Small intestine (tissue), 7 donors: Measurements from ENCODE around the gene SNX14. TPM values are rescaled to one million over a fixed set of nuclear protein-coding genes. Genes with fewer than 3 reads are reported as not detected.

Experiments
- DNase-seq, 2 donors: peaks; one replicate each; pipeline versions ENCODE4 v3.0.0 to v3.0.0-alpha.2; 2013
- FAIRE-seq: peaks from 2 replicates; lab custom pipeline; 2012; peaks lifted over from hg19 to GRCh38; lab: Jason Lieb, UNC
- H3K27ac ChIP-seq, 3 donors: one replicate each; pipeline ENCODE4 v1.5.1; 2013; ENCODE audit warnings: low read length in 2 of 3, mild to moderate bottlenecking in 2 of 3, control low read depth in 1 of 3, inconsistent platforms in 1 of 3, low read depth in 1 of 3, moderate library complexity in 1 of 3
- H3K27me3 ChIP-seq, 3 donors: one replicate each; pipeline ENCODE4 v1.6.1; 2013; ENCODE audit warnings: low read length in 3 of 3, inconsistent platforms in 1 of 3; ENCODE audit not compliant: control insufficient read depth in 3 of 3, insufficient read depth in 3 of 3
- H3K36me3 ChIP-seq, 3 donors: one replicate each; pipeline ENCODE4 v1.6.1; 2013; ENCODE audit warnings: low read length in 3 of 3, inconsistent platforms in 1 of 3, low read depth in 1 of 3, mild to moderate bottlenecking in 1 of 3, moderate library complexity in 1 of 3; ENCODE audit not compliant: control insufficient read depth in 3 of 3, insufficient read depth in 2 of 3
- H3K4me1 ChIP-seq, 3 donors: one replicate each; pipeline ENCODE4 v1.6.1; 2013; ENCODE audit warnings: low read length in 2 of 3, inconsistent platforms in 1 of 3, low read depth in 1 of 3, mild to moderate bottlenecking in 1 of 3, moderate library complexity in 1 of 3; ENCODE audit not compliant: control insufficient read depth in 3 of 3, insufficient read depth in 2 of 3
- H3K4me3 ChIP-seq, 3 donors: one replicate each; pipeline ENCODE4 v1.5.1; 2013; ENCODE audit warnings: low read length in 3 of 3, control low read depth in 1 of 3, inconsistent platforms in 1 of 3, low read depth in 1 of 3, mild to moderate bottlenecking in 1 of 3, moderate library complexity in 1 of 3
- H3K9me3 ChIP-seq, 2 donors: one replicate each; pipeline ENCODE4 v1.6.1; 2013; ENCODE audit warnings: low read depth in 1 of 2, low read length in 1 of 2; ENCODE audit not compliant: control insufficient read depth in 2 of 2, insufficient read depth in 1 of 2
- WGBS, 3 donors: extraction: QIAGEN DNeasy Blood & Tissue Kit; methylation state at CpG; one replicate each; pipeline ENCODE4 v1.1.7; 2013; 5-methylcytosine and 5-hydroxymethylcytosine counted together
- polyA plus RNA-seq, 4 donors: library from polyadenylated mRNA; stranded (reverse) in 3 of 4; unstranded in 1 of 4; fragments of 200-250 nt in 3 of 4; fragments of 120-200 nt in 1 of 4; gene quantifications; one replicate each; pipeline versions ENCODE4 v1.2.1 to v1.2.3, GENCODE V29; 2013
- donor health status: healthy with polysubstance abuse.
- donor health status: control.
- donor health status: control.
- donor health status: Bipolar disorder and iron deficiency.
- donor health status: healthy.

SNX14 gene
- polyA plus RNA-seq, 4 donors, result 43.2 to 98.4 (median 54.0) TPM

DNA sequence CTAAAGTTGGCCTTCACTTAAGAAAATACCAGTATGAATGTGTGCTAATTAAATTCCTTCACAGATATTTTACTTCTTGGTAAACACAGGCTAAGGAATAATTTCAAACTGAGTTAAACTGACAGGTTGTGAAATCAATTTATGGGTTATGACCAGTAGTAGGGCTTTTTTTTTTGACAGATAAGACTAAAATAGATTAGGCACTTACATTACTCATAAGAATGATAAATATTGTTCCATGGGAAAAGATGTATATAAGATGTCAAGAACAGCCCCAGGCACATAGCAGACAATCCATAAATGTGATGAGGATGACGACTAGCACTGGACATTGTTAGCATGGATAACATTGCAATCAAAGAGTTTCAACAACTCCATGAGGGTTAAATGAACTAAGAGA, 120.9 kb downstream of the SNX14 start:
- no peak overlapping the region for H3K27ac ChIP-seq
- no peak overlapping the region for H3K4me3 ChIP-seq
- peaks cover 0 to 13% of the 10 kb centered on the region in 2 donors for H3K9me3 ChIP-seq
- no peak for FAIRE-seq
- WGBS, 3 donors, result 83 to 92% (median 89%) methylated on average over 1 of the region's 1 CpG
- H3K4me1 ChIP-seq, result no peaks in the 10 kb centered on the region
- no peaks in the 10 kb centered on the region for H3K36me3 ChIP-seq
- DNase-seq, result no peak
- no peaks in the 10 kb centered on the region for H3K27me3 ChIP-seq

DNA sequence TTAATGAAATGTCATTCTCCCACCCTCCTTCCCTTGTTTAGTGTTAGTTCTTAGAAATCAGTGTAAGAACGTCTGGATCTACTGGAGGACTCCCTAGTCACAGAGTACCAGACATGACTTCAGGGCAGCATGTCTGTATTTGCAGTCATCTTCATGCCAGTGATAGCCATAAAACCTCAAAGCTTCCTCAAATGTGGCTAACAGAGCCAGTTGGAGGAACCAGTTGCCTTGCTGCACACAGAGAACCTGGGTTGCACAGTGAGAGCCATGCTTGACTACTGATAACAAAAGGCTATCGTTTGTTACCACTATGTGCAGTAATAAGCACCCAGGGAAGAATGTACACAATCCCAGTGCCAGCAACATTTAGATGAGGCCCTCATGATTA, 123.6 kb downstream of the SNX14 start:
- no peak for FAIRE-seq
- WGBS, 3 donors, result 67 to 77% (median 76%) methylated on average over 2 of the region's 2 CpGs
- no peak overlapping the region for H3K27ac ChIP-seq
- no peaks in the 10 kb centered on the region for H3K9me3 ChIP-seq
- no peak overlapping the region for H3K4me3 ChIP-seq
- DNase-seq, result no peak
- no peaks in the 10 kb centered on the region for H3K27me3 ChIP-seq
- peaks cover 0 to 2% (median 0%) of the 10 kb centered on the region in 3 donors for H3K36me3 ChIP-seq
- no peaks in the 10 kb centered on the region for H3K4me1 ChIP-seq

DNA sequence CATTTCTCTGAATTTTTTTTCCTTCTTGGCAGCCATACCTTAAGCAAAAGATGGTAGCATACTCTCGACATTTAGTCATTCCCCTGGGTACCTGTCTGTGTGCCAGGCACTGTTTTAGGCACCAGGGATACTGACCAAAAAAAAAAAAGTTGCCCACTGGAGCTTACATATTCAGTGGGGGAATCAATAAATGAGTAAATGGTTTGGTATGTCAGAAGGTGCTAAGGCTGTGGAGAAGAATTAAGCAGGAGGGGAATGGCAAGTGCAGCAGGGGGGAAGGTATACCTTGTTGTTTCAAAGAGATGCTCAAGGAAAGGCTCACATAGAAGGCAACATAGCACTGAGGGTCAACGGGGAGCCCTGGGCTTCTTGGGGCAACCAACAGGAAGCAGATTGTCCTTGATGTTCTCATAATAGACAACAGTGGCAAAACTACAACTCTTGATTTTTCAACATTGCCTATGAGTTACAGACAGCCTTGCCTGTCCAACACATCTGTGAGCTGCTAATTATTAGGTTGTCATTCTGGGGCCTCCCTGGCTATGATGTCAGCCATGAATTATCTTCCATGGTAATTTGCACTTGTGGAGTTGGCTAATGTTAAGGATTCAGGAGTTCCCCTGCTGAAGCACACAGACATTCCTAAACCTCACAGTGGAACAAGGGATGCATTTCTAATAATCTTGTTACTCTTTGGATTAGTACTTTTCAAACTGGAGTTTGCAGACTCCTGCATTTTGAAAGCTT, 124.2 kb downstream of the SNX14 start:
- Histone ChIP-seq H3K27me3 (no peaks in the 10 kb centered on the region), H3K27ac (no peak overlapping the region), H3K9me3 (no peaks in the 10 kb centered on the region), H3K36me3 (peaks cover 0 to 2% (median 0%) of the 10 kb centered on the region in 3 donors), H3K4me1 (no peaks in the 10 kb centered on the region), H3K4me3 (no peak overlapping the region)
- FAIRE-seq (no peak), DNase-seq (no peak)
- 60 to 82% (median 79%) methylated on average over 2 of the region's 2 CpGs for WGBS, 3 donors

DNA sequence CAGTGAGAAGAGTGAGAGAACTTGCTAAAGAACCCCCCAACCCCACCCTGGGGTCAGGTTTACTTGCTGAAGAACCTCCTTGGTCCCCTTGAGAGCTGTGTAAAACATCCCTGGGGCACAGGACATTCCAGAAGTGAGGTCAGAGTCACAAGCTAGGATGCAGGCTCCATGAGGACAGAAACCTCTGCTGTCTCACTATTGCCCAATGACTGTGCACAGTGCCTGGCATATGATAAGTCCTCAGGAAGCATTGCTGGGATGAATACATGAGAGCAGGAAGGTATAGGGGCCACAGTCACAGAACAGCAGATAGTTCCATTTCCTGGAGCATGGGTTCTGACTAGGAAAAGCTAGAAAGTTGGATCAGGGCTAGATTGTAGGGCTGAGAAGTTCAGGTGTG, 125.3 kb downstream of the SNX14 start:
- DNase-seq (peak in 1 of 2 donors; percentile 44), FAIRE-seq (no peak)
- Histone ChIP-seq H3K9me3 (no peaks in the 10 kb centered on the region), H3K4me1 (no peaks in the 10 kb centered on the region), H3K4me3 (no peak overlapping the region), H3K27me3 (no peaks in the 10 kb centered on the region), H3K27ac (no peak overlapping the region), H3K36me3 (peaks cover 0 to 2% (median 0%) of the 10 kb centered on the region in 3 donors)

DNA sequence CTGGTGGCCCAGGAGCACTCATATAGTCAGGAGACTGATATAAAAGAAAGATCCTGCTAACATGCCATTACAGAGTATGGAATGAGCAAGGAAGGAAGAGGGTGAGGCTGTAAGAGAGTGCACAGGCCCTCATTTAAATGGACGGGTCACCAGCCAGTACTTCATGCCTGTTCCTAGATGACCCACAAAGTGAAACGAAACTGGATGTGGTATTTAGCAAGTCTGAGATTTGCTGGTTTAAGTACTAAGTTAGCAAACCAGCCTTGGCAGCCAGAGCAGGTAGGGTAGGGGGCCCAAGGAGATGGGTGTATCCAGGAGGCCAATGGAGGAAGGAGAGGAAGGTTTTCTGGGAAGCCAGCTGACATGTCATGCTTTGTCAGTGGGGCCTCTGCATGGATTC, 127.9 kb downstream of the SNX14 start:
- Histone ChIP-seq H3K9me3 (no peaks in the 10 kb centered on the region), H3K4me1 (peaks cover 0 to 7% (median 2%) of the 10 kb centered on the region in 3 donors), H3K27me3 (no peaks in the 10 kb centered on the region), H3K4me3 (no peak overlapping the region), H3K27ac (no peak overlapping the region), H3K36me3 (peaks cover 0 to 2% (median 0%) of the 10 kb centered on the region in 3 donors)
- 57 to 84% (median 59%) methylated on average over 2 of the region's 2 CpGs for WGBS, 3 donors
- DNase-seq (no peak), FAIRE-seq (no peak)

DNA sequence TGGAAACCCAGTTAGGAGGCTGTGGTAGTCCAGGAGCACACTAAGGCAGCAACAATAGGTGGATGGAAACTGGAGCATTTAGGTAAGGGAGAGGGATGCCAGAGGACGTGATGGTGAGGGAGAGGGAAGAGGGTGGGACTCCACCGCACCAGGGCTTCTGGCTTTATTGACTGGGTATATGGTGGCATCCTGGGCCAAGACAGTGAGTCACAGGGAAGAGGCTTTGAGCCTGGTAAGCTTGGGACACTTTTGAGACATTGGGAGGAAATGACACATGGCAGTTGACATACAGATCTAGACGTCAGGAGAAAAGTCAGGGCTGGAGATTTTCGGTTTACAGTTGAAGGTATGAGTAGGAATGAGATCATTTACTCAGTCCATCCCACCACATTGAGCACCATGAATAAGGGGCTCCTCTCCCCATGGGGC, 128.9 kb downstream of the SNX14 start:
- FAIRE-seq, result no peak
- DNase-seq, result no peak
- 65 to 83% (median 72%) methylated on average over 4 of the region's 4 CpGs for WGBS, 3 donors
- Histone ChIP-seq H3K9me3 (no peaks in the 10 kb centered on the region), H3K4me1 (peaks cover 0 to 7% (median 2%) of the 10 kb centered on the region in 3 donors), H3K4me3 (no peak overlapping the region), H3K27ac (peak overlapping the region in 1 of 3 donors; percentile 41), H3K36me3 (peaks cover 0 to 2% (median 0%) of the 10 kb centered on the region in 3 donors), H3K27me3 (no peaks in the 10 kb centered on the region)

DNA sequence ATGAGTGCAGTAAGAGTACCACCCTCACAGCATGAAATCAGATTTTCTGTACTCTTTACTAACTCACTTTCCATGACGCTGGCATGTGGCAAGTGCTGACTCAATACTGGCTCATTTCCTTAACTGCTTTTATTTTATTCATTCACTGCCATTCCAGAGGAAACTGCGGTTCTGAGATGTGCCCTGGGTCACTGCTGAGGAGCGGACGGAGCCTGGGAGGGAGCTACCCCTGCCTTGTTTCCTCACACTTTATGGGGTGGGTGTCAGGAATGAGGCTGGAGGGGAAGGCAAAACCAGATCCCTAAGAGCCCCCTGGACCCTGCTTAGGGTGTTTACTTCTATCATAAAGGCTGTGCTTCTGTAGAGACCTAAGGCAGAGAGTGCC, 129.4 kb downstream of the SNX14 start:
- no peaks in the 10 kb centered on the region for H3K9me3 ChIP-seq
- peaks cover 0 to 7% (median 2%) of the 10 kb centered on the region in 3 donors for H3K4me1 ChIP-seq
- no peaks in the 10 kb centered on the region for H3K27me3 ChIP-seq
- no peak for DNase-seq
- H3K4me3 ChIP-seq, result no peak overlapping the region
- peaks cover 0 to 2% (median 0%) of the 10 kb centered on the region in 3 donors for H3K36me3 ChIP-seq
- no peak for FAIRE-seq
- whole genome bisulfite sequencing, 3 donors, result 57 to 80% (median 60%) methylated on average over 4 of the region's 4 CpGs
- H3K27ac ChIP-seq, result peak overlapping the region in 1 of 3 donors; percentile 41

DNA sequence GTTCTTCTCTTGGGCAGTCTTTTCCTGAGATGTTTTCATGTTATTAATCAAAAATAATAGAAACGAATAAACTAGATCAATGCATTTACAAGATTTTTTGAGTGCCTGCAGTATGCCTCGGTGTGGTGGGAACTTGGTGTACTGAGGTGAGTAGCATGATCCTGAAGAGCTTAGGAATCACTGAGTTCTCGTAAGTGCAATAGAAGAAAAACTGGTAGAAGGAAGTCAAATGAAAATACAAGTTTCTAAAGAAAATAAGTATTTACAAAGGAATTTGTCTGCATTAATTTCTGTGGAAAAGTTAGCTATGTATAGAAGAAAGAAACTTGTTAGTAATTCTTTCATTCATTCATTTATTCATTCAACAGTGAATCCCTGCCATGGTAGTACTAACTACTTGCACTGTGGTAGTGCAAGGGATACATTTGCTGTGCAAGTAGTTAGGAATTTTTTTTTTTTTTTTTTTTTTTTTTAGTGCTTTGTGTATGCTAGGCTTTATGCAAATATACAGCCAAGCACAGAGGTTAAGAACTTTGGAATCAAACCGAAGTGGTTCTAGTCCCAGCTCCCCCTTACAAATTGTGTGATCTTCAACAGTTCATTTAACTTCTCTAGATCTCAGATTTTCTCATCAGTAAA, 129.9 kb downstream of the SNX14 start:
- Histone ChIP-seq H3K4me3 (no peak overlapping the region), H3K4me1 (peaks cover 0 to 7% (median 2%) of the 10 kb centered on the region in 3 donors), H3K36me3 (peaks cover 0 to 2% (median 0%) of the 10 kb centered on the region in 3 donors), H3K27me3 (no peaks in the 10 kb centered on the region), H3K9me3 (no peaks in the 10 kb centered on the region), H3K27ac (no peak overlapping the region)
- DNase-seq (no peak), FAIRE-seq (no peak)
- WGBS, 3 donors, result 76% methylated on average over 4 of the region's 4 CpGs
